Activated CD8-positive, alpha-beta memory T cell treated with anti-CD3 and anti-CD28 coated beads, Interleukin-2, amount 50 U/mL, for 48 hours (primary cell): ENCODE measurements around the gene SPATA18.
"Not testable (repeated sequence)": the region's sequence is repeated elsewhere in the genome, so short reads cannot be mapped to it uniquely, and the experiment has no call there.

Experiments
- DNase-seq: peaks from one replicate; pipeline ENCODE4 v3.0.0-alpha.2; 2020

SPATA18 gene

DNA sequence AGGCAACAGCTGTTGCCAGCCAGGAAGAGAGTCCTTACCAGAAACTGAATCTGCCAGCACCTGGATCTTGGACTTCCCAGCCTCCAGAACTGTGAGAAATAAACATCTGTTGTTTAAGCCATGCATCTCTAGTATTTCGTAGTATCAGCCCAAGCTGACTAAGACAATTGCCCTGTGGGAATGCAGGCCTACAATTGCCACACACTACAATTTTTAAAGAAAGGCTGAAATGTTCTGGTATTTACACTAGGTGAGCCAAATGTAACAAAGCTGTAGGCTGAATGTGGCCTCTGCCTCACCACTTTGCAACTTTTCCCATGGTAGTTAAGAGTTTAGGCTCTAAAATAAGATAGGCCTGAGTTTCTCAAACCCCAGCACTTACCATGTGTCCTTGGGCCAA is 59.1 kb downstream of the SPATA18 start:
- DNase-seq, result no peak

DNA sequence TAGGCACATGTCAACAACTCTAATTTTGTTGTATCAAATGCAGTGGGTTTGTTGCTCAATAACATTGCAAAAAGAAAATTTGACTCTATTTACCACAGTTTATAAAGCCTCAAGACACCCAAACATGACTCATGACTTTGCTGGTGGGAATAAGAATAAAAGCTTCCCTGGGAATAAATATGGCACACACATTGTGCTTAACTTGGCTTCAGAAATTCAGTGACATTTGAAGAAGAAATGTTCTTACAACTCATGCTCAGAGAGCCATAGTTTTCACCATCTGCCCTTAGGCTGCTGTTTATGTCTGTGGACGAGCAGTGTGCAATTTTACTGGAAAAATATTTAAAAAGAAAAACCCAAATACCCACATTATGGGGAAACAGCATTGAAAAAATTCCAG is 60.9 kb downstream of the SPATA18 start:
- DNase-seq, result no peak

DNA sequence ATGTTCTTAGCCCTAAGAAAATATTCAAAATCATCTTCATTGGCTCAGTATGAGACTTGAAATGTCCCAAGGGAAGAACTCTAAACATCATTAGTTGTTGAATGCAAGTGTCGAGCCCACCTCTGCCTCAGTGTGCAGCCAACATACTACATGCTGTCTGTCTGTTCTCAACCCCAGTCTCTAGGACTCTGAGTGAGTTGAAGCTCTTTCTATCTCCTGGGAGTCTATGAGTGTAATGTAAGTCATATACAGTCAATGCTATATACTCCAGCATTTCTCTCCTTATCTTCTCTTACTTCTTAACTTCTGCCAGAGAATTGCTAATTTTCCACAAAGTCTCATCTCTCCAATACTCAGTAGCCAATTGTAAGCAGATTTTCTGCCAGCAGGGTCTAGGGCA is 61.3 kb downstream of the SPATA18 start:
- DNase-seq, result no peak

DNA sequence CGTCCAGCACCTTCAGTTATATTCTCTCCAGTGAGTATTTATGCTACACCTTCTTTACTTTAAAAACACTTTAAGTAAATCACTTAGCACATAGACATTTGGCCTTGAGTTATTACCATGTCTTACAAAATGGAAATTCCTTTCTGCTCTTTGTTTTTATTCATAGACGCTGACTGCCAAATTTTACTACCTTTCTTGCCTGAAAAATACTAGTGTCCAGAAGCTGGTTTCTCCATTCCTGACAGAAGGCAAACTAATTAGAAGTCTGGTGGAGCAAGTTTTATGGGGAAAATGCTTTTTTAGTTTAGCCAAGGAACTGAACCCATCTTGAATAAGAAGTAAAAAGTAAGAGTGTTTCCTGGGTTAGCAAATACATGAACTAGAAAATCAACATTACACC is 65.5 kb downstream of the SPATA18 start:
- DNase-seq, result no peak

DNA sequence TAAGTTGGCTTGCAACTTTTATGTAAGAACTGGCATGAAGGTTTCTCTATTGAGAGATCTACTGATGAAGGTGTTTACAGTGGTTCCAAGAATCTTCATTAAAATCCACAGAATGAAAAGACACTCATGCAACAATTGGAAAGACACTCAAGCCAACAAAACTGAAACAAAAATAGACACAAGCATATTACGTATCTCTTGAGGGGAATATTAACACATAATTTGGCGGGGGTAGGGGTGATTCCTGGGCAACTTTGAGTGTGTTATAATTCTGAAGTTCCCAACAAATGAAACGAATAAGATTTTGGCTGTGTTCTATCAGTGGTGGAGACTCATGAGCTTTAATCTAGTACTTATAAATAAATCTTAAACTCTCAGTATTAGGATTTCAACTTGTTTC is 75.1 kb downstream of the SPATA18 start:
- DNase-seq, result no peak

DNA sequence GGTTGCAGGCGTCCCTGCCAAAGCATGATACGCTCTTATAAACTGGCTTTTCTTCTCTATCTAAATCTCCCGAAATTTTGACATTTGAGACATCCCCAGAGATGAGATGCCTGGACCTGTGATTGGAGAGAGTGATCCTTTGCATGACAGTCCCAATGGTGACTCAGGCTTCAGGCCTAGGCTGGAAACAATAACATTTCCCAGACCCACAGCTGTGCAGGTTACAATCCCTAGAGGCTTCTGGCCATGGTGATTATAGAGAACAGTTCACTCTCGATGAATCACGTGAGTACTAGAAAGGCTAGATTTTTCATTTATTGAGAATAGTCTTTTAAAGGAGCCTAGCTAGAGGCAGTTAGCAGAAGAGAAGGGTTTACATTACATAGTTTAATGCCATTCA is 75.9 kb downstream of the SPATA18 start:
- DNase-seq, result no peak

DNA sequence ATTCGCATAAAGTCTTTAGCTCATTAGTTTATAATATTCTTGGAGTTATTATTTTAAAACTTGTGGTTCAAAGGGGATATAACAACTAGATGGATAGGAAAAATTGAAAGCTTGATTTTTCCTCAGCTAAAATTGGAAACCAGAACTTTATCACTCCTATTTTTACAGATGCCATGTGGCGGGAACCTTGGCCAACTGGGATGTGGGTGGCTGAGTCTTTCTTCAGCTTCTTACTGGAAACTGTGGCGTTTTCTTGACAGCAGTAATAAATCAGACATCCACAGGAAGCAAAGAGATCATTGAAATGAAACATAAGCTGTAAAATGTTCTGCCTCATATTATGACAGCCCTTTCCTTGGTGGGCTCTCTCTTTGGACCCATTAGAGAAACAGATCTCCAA is 84.1 kb downstream of the SPATA18 start:
- no peak for DNase-seq

- not testable (repeated sequence) for DNase-seq
Measured at GRCh38 chr4:52137152-52137551, 86.0 kb downstream of the SPATA18 start.

DNA sequence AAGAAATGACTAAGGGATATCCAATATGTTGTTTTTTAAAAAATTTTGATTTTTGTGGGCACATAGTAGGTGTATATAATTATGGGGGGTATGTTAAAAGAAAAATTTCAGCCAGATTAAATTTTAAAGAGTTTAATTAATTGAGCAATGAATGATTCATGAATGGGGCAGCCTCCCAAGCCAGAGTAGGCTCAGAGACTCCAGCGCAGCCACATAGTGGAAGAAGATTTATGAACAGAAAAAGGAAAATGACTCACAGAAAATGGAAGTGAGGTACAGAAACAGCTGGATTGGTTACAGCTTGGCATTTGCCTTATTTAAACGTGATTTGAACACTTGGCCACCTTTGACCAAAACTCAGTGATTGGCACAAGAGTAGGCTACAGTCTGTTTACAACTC is 91.7 kb downstream of the SPATA18 start:
- DNase-seq, result no peak

DNA sequence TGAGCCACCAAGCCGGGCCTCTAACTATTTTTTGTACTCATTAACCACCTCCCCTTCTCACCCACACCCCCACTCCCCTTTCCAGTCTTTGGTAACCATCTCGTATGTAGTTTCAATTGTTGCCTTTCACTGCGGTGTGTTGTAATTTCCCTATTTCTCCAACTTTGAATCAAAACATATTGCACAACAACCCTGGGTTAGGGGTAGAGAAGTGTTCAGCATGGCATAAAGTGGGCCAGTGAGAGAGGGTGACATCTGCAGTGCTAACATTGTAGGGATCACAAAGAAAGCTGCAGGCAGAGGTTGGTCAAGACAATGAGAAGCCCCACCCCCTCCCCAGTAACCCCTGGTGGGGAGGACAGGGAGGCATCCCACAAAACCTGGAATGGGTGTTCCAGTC is 92.7 kb downstream of the SPATA18 start:
- no peak for DNase-seq

DNA sequence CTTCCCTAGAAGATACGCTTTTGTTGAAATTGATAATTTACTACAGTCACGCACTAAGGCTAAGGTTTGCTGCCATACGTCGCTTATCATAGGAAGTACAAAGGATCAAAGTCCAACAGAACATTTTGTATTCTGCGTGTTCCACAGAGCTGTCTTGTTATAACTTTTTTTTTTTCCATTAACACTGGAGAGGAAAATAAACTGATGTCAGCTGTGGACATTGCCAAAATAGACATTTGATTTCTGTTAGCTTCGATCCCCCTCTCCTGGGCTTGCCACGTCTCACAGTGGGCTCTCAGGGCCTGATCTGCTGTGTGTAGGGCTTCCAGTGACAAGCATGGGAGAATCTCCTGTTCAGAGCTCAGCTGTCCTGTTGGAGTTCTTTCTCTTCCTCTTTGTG is 93.3 kb downstream of the SPATA18 start:
- DNase-seq, result no peak
